ENCODE results near the gene ARID4B.
"Not testable (repeated sequence)": the region's sequence is repeated elsewhere in the genome, so short reads cannot be mapped to it uniquely, and the experiment has no call there.

ARID4B gene

DNA sequence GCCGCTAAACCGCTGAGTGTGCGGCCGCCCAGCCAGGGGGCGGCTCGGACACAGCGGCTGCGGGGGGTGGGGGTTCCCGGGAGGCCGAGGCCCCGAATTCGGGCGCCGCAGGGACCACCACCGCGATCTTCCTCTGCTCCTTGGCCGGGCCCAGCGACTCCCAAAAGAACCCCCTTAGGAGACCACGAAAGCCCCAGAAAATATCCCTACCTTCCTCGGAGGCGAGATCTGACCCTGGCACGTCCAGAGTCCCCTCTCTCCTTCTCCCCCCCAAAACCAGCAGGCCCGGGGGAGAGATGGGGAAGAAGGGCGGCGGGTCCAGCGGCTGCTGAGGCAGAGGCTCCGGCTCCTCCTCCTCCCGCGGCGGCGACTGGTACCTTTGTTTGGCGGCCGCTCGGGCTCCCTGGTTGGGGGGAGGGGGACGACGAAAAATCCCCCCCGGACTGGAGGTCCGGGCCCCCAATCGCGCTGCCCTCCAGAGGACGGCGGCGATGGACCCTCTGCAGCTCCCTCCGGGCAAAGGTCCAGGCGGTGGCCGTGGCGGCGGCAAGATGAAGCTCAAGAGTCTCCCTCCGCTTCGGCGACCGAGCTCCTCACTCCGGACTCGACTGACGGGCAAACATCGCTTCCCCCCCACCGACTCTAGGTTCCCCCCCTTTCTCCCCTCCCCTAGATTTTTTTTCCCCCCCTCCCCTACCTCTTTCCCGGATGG, at the start of gene ARID4B:
Gene ARID4B (minus strand): TSS at position 621 of the 712 bp plus-strand sequence. CDS start 1,260 bp downstream, outside the sequence.
- peak in 2 of 3 donors; percentile 29 to 40 for DNase-seq (ENCODE audit: low read depth in 3 of 3)

- no peak for DNase-seq (ENCODE audit: low read depth in 3 of 3)
Observed at GRCh38 chr1:235375919-235376605, 48.1 kb upstream of the ARID4B start.

DNA sequence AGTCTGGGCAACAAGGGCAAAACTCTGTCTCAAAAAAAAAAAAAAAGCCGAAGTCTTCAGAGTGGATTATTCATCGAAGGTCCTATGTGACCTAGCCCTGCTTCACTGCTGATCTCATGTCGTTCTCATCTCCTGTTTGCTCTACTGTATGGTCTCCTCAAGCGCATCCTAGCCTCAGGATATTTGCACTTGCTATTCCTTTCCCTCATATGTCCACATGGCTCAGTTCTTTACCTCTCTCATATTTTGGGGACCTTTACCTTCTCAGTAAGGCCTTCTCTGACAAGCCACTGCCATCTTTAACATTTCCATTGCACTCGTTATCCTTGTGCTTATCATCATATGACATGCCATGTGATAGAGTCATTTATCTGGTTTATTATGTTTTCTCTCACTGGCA, 41.8 kb upstream of the ARID4B start:
- no peak for DNase-seq (ENCODE audit: low read depth in 3 of 3)

DNA sequence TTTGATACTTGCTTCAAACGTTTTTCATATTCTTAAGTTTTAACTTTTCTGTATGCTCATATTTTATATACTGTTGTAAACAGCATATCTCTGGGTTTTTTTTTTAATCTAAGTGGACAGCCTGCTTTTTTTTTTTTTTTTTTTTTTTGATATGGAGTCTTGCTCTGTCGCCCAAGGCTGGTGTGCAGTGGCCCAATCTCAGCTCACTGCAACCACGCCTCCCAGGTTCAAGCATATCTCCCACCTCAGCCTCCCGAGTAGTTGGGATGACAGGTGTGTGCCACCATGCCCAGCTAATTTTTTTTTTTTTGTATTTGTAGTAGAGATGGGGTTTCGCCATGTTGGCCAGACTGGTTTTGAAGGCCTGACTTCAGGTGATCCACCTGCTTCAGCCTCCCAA, 40.4 kb upstream of the ARID4B start:
- no peak for DNase-seq (ENCODE audit: low read depth in 3 of 3)

DNA sequence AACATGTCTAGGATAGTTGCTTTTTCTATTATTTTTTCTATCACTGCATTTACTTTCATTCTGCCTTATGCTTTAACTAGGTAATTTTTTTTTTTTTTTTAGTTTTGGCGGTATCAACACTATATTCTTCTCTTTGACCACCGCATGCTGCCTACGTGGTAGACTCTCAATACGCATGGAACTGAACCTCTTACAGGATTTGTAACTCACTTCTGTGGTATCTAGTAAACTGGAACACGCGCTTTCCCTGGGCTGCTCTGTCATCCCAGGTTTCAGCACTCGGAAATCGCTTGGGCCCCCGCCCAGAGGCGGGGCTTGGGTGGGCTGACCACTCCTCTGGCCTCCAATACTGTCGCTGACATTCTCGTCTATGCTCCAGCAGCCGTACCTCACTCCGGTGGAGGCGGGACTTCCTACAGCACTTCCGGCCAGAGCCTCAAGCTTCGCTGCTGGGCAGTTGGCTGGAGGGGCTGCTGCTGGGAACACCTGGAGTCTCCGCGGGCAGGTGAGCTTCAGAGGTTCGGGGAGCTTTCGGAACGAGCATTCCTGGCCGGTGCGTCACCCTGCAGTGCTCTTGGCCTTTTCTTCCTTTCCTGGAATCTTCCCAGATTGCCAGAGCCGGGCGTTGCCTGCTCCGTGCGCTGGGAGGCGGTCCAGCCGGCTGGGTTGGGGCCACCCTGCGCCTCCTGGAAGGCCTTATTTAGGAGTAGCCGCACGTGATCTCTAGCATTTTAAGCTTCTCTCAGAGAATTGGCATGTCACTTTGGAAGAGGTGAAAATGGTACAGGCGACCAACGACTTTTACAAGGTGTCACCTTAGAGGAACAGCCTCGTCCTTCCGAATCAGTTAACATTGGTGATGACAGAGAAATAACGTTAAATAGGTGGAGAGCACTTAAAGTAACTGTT, 39.3 kb upstream of the ARID4B start, which contains the start of gene TBCE:
Gene TBCE (plus strand): TSS at position 428 of the 909 bp plus-strand sequence. CDS start 12,623 bp downstream, outside the sequence.
- DNase-seq (ENCODE audit: low read depth in 3 of 3): peak; percentile 75 to 81 (median 80)

GRCh38 chr1:235366286-235366685, 38.3 kb upstream of the ARID4B start:
- DNase-seq (ENCODE audit: low read depth in 3 of 3): peak in 2 of 3 donors; percentile 30 to 40

DNA sequence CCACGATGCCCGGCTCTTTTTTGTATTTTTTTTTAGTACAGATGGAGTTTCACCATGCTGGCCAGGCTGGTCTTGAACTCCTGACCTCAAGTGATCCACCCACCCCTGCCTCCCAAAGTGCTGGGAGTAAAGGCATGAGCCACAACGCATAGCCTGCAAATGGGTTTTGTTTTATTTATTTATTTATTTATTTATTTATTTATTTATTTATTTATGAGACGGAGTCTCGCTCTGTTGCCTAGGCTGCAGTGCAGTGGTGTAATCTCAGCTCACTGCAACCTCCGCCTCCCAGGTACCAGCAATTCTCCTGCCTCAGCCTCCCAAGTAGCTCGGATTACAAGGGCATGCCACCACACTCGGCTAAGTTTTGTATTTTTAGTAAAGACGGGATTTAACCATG, 36.2 kb upstream of the ARID4B start:
- not testable (repeated sequence) for DNase-seq (ENCODE audit: low read depth in 3 of 3)

DNA sequence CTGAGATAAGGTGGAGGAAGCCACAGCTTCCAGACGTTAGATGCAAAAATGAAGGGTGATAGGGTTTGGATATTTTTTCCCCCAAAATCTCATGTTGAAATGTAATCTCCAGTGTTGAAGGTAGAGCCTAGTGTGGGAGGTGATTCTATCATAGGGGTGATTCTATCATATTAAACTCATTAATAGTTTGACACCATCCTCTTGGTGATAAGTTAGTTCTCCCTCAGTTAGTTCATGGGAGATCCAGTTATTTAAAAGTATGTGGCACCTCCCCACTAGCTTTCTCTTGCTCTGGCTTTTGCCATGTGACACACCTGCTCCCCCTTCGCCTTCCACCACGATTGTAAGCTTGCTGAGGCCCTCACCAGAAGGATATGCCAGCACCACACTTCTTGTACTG, 30.9 kb upstream of the ARID4B start:
- DNase-seq (ENCODE audit: low read depth in 3 of 3): no peak

DNA sequence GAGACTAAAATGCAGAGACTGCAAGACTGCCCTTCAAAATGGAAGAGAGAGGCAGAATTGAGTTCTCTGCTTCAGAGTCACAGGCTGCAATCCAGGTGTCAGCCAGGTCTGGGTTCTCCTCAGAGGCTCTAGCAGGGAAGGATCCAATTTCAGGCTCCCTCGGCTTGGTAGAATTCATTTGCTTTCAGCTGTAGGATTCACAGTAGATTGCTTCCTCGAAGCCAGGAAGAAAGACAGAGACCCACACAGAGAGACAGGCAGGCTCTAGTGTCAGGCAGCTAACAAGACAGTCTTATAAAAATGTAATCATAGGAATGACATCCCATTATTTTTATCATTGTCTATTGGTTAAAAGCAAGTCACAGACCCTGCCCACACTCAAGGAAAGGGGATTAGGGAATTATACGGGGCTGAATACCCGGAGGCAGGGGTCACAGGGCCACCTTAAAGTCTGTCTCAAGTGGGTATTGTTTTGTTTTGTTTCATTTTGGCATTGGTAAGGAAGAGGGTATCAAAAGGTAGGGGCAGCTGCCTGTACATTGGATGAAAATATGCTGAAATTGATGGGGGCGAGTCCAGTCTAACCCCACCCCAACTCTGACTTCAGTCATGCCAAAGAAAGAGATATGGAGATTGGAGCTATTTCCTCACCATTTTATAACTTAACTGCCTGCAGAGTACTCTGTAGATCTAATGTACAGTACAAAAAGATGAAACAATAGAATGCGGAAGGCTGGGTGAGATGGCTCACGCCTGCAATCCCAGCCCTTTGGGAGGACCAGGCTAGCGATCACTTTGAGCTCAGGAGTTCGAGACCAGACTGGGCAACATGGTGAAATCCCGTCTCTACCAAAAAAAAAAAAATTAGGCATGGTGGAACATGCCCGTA, 29.8 kb upstream of the ARID4B start:
- DNase-seq (ENCODE audit: low read depth in 3 of 3): no peak

DNA sequence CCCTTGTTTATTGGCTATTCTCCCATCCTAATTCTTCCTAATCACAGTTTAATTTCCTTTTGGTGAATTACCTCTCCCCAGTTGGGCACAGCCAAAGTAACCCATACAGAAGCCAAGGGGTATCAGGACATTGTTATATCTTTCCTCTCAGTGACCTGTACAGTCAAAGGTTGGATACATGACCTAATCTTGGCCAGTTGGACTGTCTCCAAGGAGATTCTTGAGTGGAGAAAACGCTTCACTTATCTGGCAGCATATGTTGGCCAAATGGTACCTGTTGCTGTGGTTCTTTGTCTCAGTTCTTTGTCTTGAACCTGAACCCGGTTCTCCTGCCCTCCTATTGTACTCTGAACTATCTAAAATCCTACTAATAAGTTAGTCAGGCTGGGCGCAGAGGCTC, 23.9 kb upstream of the ARID4B start:
- no peak for DNase-seq (ENCODE audit: low read depth in 3 of 3)

GRCh38 chr1:235351441-235351840, 23.5 kb upstream of the ARID4B start:
- DNase-seq (ENCODE audit: low read depth in 3 of 3): no peak

DNA sequence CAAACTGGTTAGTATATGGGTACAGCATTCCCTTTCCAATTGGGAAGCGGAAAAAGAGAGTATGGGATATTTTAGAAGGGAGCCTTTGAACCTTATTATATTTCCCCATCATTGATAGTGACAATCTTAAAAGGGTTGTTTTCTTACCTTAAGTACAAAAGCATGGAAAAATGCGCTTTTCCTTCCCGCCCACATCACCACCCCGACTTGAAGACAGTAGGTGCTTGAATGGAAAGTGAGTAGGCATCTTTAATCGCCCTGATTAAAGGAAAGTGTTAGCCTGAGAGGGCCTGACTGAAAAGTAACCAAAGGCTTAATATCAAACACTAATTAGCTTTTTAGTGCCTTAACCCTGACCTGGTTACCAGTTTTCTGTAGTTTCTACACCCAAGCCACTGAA, 15.7 kb upstream of the ARID4B start:
- DNase-seq (ENCODE audit: low read depth in 3 of 3): no peak

GRCh38 chr1:235342471-235342870, 14.5 kb upstream of the ARID4B start:
- DNase-seq (ENCODE audit: low read depth in 3 of 3): no peak

- DNase-seq (ENCODE audit: low read depth in 3 of 3): no peak
Observed at GRCh38 chr1:235342039-235342438, 14.1 kb upstream of the ARID4B start.

- no peak for DNase-seq (ENCODE audit: low read depth in 3 of 3)
Observed at GRCh38 chr1:235341334-235341733, 13.4 kb upstream of the ARID4B start.

DNA sequence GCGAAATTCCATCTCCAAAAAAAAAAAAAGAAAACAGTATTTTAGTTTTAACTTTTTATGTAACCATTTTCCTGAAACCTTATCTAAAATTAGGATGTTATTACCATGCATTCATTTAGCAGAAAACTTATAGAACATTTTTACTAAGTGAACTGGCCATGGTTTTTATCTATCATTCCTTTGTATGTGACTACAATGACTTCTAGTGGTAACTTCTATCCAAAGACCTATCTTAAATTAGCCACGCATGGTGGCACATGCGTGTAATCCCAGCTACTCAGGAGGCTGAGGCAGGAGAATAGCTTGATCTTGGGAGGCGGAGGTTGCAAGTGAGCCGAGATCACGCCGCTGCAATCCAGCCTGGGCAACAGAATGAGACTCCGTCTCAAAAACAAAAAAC, 11.8 kb upstream of the ARID4B start:
- no peak for DNase-seq (ENCODE audit: low read depth in 3 of 3)

DNA sequence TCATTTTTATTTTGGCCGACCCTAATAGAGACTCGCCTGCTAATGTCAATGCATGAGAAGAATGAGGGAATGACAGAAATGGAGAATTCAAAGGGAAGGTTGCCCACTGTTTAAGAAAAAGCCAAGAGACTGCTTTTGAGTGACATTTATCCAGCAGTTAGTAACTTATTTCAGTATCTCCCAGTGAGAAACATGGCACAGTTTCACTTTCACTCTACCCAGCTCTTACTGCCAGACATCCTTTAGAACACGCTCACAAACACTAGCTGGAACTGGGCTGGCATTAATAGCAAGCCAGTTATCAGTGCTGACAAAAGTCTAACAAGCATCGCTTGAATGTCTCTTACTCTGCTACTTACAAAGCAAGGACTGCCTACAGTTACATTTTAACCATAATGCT, 8.9 kb upstream of the ARID4B start:
- no peak for DNase-seq (ENCODE audit: low read depth in 3 of 3)

GRCh38 chr1:235331401-235331800, 3.4 kb upstream of the ARID4B start:
- no peak for DNase-seq (ENCODE audit: low read depth in 3 of 3)

DNA sequence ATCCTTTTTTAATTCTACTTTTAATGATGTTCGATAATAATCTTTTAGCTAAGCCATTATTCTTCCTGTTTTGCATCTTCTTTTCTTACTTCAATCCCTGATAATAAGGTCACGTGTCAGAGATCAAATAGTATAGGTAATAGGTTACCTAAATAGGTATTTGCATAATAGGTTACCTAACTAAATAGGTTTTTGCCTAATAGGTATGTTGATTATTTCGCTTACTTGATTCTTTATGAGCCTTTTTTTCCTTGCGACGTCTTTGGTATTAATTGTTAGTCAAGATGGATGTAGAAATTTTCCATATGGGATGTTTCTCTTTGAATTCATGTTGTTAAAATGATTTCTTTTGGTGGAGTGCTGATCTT, 2.9 kb upstream of the ARID4B start:
- no peak for DNase-seq (ENCODE audit: low read depth in 3 of 3)

GRCh38 chr1:235329139-235329902, 1.3 kb upstream of the ARID4B start:
- peak in 2 of 3 donors; percentile 24 to 37 for DNase-seq (ENCODE audit: low read depth in 3 of 3)
